Measurements from ENCODE around the gene ELN.

- no peak for TF ChIP-seq CTCF (IDR thresholded peaks at IDR 0.05; ENCODE audit: extremely low read depth in 1 of 2, insufficient read depth in 1 of 2, low read depth in 1 of 2, low read length in 2 of 2)
- no peak for TF ChIP-seq POLR2AphosphoS5 (IDR thresholded peaks at IDR 0.05; ENCODE audit: insufficient read depth, low read depth, low read length)
- TF ChIP-seq POLR2A (IDR thresholded peaks at IDR 0.05; ENCODE audit: low read depth, low read length), result no peak
- no peak for TF ChIP-seq EZH2 (IDR thresholded peaks at IDR 0.05; ENCODE audit: borderline replicate concordance, low read depth, low read length, severe bottlenecking)
- TF ChIP-seq MAX (IDR thresholded peaks at IDR 0.05; ENCODE audit: insufficient read depth, insufficient read length), result no peak
- TF ChIP-seq MYC (IDR thresholded peaks at IDR 0.05; ENCODE audit: low read depth, low read length), result no peak
Observed at GRCh38 chr7:74064696-74065095, 36.7 kb downstream of the ELN start.

Data from endothelial cell of umbilical vein (primary cell).